GM21360 (cell line): Measurements from ENCODE around the gene SLC28A1.
"Not testable (repeated sequence)": the region's sequence is repeated elsewhere in the genome, so short reads cannot be mapped to it uniquely, and the experiment has no call there.

ENCODE experiments used
- ATAC-seq: cut with Tn5 transposase; IDR thresholded peaks from one replicate; pipeline ENCODE4 v1.9.1; 2021; ENCODE audit warnings: mild to moderate bottlenecking, moderate library complexity; ENCODE audit not compliant: unreplicated experiment

SLC28A1 gene

GRCh38 chr15:84909029-84909428 lies 24.6 kb downstream of the SLC28A1 start:
- ATAC-seq = no peak

DNA sequence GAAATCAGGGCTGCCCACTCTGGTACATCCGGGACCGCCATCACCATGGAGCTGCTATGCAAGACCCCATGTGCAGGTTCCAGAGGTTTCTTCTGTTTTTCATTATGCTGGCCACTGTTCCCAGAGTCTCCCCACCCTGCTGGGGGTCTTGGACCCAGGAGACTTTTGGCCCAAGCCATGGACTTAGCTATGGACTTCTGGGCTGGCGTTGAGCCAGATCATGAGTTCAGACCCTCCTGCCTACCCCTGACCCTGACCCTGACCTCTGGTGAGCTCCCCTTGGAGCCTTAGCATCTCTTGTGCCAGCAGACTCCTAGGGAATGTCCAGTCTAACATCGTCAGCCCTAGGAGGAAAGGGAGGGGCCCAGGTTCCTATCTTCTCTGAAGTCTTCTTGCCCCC lies 25.3 kb downstream of the SLC28A1 start:
- no peak for ATAC-seq

DNA sequence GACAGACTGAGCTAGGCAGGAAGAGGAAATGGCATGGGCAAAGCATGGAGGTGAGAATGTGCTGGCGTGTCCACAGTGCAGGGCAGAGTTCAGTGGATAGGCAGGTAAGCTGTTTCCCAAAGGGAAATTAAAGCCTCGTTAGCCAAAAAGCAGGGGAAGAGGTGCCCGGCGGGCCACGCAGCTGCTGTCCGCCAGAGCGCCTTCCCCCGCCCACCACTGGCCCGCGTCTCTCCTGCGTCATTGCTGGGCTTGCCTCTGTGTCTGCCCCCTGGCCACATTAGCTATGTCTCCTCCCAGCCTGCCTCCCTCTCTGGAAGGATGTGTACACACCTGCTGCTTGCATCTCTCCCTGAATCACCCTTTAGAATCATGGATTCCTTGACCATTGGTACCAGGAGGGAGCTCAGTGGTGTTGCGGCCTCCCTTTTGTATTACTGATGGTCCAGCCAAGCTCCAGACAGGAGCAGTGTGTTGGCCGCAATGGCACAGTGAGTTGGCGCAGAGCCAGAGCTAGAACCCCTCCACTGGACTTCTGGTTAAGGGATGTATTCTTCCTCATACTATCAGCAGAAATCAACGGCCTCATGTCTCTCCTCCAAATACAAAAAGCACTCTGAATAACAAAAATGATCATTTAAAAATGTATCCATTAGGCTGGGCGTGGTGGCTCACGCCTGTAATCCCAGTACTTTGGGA lies 26.6 kb downstream of the SLC28A1 start:
- no peak for ATAC-seq

- no peak for ATAC-seq
Observed at GRCh38 chr15:84911879-84912660, 27.6 kb downstream of the SLC28A1 start.

- no peak for ATAC-seq
Observed at GRCh38 chr15:84913360-84913723, 28.9 kb downstream of the SLC28A1 start.

DNA sequence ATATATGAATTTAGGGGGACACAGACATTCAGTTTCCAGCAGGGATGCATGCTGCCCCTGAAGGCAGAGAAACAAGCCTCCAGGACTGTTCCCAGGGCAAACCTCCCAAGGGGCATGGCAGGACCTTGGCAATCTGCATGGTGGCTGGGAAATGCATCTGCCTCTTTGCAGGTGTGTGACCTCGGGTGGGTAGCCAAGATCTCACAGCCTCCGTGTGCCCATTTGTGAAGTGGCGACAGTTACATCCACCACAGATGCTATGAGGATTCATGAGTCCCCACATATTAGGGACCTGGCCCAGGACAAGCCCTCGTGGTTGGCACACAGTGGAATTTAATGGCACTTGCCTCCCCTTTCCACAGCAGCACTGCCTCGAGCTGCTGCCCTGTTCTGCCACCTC lies 29.9 kb downstream of the SLC28A1 start:
- no peak for ATAC-seq

DNA sequence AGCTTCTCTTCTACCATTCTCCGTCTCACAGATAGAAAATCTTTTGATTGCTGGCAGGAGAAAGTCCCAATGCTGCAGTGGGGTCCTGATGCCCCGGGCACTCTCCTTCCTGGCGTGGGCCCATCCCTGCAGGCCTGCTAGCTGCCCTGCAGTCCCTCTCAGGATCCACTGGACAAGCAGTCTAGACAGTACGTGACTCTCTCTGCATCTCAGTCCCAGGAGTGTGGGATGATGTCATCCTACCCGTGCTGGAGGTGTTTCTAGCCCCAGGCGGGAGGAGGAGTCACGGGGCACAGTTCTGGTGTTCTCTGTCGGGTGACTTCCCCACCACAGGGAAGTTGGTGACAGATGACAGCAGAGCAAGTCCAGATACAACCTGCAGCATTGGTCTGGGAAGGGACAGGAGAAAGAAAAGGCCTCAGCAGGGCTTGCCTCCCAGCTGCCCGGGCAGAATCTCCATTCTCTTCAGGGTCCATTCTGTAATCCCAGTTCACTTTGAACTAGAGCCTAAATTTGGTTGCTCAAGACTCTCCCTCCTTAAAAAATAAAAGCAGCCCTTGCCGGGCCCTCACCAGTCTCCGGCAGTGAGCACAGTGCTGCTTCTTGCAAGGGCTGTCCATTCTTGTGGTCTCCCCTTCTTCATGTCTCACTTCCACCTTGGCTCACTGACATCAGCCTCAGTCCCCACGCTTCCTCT lies 30.6 kb downstream of the SLC28A1 start:
- ATAC-seq = peak; percentile 97

DNA sequence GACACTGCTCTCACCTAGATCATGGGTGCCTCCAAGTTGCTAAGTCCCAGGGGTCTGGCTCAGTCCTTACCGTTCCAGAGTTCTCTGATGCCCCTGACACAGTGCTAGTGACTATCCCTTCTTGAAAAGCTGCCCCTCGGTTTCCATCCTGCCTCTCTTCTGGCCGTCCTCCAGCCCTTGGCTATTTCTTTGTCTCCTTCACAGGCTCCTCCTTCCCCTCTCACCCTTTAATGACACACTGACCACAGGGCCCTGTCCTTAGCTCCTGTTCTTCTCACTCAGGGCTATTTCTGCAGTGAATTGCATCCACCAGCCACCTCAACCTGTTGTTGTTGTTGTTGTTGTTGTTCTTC lies 31.1 kb downstream of the SLC28A1 start:
- ATAC-seq = no peak

DNA sequence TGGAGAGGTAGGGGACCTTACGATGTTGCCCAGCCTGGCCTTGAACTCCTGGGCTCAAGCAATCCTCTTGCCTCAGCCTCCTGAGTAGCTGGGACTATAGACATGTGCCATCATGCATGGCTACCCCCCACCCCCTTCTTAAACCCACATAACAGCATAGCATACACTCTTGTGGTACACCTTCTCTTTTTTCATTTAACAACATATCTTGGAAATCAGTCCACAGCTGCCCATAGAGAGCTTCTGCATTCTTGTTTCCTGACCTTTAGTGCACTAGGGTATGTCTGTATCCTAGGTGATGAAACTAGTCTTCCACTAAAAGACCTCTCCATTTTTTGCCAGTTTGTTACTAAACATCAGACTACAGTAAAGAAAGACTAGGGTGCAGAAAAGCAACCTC lies 33.0 kb downstream of the SLC28A1 start:
- no peak for ATAC-seq

GRCh38 chr15:84919106-84919667 lies 34.7 kb downstream of the SLC28A1 start:
- ATAC-seq = no peak

DNA sequence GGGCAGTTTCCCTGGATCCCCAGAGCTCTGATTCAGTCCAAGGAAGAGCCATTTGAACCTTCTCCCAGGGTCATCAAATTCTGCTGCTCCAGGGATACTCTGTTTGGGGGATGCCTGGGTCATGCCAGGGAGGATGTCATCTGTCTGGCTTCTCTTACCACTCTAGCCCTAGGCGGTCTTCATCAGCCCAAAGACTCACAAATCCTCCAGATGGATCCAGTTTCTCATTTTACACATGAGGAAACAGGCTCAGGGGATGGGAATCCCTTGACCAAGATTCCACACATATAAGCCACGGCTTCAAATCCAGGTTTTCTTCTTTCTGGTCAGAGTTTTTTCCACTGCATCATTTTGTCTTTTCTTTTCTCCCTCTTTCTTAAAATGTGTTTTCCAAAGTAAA lies 36.7 kb downstream of the SLC28A1 start:
- ATAC-seq = no peak

- no peak for ATAC-seq
Observed at GRCh38 chr15:84922530-84922929, 38.1 kb downstream of the SLC28A1 start.

DNA sequence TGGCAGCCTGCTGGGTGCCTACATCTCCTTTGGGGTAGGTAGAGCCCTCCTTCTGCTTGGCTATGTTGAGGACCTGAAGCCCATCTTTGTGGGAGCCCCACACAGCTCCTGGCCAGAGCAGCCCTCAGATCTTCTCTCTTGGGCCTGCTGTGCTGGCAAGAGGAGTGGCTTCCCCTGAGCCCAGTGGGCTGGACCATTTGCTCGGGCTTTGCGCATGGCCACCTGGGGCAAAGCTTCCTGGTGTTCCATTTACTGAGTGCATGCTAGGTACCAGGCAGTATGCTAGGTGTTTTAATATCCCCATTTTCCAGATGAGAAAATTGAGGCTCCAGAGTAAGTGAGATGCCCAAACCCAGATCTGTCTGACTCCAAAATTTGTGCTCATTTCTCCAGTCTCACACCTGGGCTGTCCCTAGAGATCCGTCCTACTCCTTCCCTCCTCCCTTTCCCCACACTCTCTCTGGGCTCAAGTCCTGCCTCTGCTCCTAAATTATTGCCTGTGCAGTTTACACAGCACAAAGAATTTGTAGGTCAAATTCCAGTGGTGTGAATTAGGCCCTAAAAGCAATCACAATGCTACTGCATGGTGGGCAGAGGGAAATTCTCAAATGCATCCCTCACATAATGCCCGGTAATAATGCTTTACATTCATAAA lies 39.7 kb downstream of the SLC28A1 start:
- ATAC-seq = no peak

DNA sequence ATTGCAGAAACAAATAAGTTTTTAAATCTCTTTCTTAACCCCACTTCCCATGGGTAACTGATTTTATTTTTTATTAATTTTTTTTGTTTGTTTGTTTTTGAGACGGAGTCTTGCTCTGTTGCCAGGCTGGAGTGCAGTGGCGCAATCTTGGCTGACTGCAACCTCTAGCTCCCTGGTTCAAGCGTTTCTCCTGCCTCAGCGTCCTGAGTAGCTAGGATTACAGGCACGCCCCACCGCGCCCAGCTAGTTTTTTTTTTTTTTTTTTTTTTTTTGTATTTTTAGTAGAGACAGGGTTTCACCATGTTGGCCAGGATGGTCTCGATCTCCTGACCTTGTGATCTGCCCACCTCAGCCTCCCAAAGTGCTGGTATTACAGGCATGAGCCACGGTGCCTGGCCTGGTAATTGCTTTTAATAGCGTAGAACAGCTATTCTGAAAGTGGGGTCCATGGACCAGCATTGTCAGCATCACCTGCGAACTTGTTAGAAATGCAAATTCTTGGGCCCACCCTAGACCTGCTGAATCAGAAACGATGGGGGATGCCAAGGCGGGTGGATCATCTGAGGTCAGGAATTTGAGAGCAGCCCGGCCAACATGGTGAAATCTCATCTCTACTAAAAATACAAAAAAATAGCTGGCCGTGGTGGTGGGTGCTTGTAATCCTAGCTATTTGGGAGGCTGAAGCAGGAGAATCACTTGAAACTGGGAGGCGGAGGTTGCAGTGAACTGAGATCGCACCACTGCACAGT lies 40.5 kb downstream of the SLC28A1 start:
- not testable (repeated sequence) for ATAC-seq

GRCh38 chr15:84925906-84926305 lies 41.4 kb downstream of the SLC28A1 start:
- ATAC-seq = no peak

- ATAC-seq = no peak
Observed at GRCh38 chr15:84926491-84927230, 42.2 kb downstream of the SLC28A1 start.

GRCh38 chr15:84928843-84929168 lies 44.3 kb downstream of the SLC28A1 start:
- no peak for ATAC-seq

GRCh38 chr15:84929795-84930603 lies 45.5 kb downstream of the SLC28A1 start:
- ATAC-seq = no peak
